ENCODE data around the gene KRT73.

The KRT73 gene

GRCh38 chr12:52618216-52618615 is at the start of gene KRT73:
Gene KRT73 (minus strand): TSS chr12:52618559. CDS start chr12:52618524, 35 bp downstream.
- DNase-seq = no peak

GRCh38 chr12:52667931-52668330 is 49.6 kb upstream of the KRT73 start:
- no peak for DNase-seq

- DNase-seq = no peak
Measured at GRCh38 chr12:52667509-52667908, 49.1 kb upstream of the KRT73 start.

DNA sequence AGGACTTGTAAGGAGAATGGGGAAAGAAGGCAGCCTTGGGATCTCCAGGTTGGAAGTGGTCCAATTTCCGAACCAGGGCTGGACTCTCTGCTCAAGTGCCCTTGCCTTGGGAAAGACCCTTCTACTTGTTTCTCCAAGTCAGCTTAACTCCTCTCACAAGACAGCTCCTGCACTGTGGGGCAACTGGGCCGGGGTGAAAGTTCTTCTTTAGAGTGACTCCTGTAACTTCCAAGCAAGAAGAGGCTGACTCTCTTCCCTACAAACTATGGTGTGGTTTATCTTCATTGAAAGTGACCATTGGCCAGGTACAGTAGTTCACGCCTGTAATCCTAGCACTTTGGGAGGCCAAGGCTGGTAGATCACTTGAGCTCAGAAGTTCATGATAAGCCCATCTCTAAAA is 48.1 kb upstream of the KRT73 start:
- no peak for DNase-seq

DNA sequence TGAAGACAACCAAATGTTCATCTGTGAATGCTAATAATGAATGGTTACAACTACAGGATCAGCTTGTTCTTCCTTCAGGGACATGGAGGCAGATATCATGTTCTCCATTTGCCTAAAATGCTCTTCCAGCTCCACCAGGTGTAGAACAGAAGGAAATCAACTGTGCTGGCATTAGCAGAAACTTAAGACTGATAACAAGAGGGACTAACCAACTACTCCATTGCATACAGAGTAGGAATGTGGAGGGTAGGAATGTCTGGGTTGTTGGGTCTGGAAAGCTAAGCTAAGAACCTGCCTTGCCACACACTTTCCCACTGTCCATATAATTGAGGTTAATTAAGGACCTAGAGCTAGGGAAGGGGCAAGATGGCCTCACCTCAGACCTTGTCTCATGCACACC is 45.1 kb upstream of the KRT73 start:
- DNase-seq = no peak

DNA sequence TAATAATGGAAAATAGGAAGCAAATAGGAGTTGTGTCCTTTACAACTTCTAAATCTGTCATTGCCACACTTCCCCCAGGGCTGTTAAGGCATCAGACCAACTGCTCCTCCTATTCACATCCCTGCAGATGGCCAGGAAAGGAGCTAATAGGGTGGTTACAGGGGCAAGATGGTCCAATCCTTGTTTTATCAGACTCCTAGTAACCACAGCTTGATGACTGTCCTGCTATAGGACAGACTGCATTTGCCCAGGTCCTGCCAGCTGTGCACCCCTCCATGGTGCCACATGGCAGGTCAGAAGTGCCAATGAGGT is 44.5 kb upstream of the KRT73 start:
- DNase-seq = no peak

- no peak for DNase-seq
Measured at GRCh38 chr12:52662093-52662917, 43.9 kb upstream of the KRT73 start.

DNA sequence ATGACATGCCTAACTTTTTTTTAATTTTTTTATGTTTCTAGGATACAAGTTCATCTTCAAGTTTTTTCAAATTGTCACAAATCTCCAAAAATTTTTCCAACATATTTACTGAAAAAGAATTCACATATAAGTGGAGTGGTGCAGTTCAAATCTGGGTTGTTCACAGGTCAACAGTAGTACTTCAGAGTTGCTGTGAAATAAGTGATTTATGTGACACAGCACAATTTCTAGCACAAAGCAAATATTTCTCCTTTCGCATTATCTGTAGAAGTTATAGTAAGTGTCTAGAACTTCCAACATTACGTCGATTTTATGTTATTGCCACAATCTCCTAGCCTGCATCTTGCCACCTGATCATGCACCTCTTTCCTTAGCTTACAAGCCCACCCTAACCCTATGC is 43.3 kb upstream of the KRT73 start:
- no peak for DNase-seq

DNA sequence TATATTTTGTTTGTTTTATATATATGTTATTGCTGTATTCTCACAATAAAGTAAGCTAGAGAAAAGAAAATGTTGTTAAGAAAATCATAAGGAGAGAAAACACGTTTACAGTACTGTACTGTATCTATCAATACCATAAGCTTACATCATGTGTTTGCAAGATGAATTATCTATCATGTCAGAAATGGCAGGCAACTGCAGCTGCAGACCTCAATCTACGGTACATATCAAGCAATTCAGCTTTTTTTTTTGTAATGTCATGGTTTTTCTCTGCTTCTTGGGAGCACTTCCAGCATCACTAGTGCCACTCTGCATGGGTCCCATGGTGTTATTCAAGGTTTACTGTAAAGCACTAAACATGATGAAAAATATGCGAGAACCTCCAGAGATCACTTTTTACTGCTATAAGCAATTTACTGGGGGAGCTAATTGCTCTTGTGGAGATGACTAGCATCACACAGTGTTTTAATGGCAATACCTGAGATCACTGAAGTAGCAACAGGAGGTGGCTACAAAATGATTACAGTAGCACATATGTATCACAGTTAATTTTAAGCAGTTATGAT is 42.7 kb upstream of the KRT73 start:
- no peak for DNase-seq

- no peak for DNase-seq
Measured at GRCh38 chr12:52659951-52660350, 41.6 kb upstream of the KRT73 start.

GRCh38 chr12:52659395-52659794 is 41.0 kb upstream of the KRT73 start:
- no peak for DNase-seq

GRCh38 chr12:52658196-52658595 is 39.8 kb upstream of the KRT73 start:
- no peak for DNase-seq

GRCh38 chr12:52657250-52657902 is 39.0 kb upstream of the KRT73 start:
- no peak for DNase-seq

DNA sequence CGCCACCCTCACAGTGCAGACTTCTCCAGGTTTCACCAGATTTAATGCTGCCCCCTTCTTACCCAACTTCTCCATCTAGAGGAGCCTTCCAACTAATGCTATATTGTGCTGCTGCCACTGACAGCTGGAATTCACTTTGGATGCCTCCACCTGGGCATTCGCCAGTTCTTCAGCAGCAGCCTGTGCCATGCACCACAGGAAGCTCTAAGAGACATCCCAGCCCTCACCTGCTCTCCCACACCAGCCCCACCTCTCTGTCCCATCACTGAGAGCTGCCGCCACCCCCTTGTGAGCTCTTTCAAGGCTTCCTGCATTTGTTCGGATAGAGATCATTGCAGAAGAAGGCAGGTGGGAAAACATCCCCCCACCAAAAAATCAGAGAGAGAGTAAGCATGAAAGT is 38.3 kb upstream of the KRT73 start:
- DNase-seq = no peak

GRCh38 chr12:52655720-52656124 is 37.4 kb upstream of the KRT73 start:
- no peak for DNase-seq

GRCh38 chr12:52655251-52655650 is 36.9 kb upstream of the KRT73 start:
- DNase-seq = no peak

DNA sequence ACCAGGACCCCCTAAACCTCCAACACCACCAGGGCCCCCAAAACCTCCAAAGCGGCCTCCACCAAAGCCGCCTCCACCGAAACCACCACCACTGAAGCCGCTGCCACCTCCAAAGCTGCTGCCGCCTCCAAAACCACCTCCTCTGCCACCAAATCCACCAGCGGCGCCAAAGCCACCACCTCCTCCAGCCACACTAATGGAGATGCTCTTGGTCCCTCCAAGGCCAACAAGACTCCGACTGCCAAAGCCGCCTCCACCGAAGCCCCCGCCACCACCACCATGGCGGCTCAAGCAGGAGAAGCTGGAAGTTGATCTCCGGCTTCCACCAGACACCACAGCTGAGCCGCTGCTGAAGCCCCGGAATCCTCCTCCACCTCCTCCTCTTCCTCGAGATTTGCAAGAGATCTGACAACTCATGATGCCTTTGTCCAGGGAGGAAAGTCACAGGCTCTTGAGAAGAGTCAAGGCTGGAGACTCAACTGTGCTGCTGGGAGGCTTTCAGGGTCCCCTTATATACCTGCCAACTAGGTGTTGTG is 33.4 kb upstream of the KRT73 start, which contains the start of gene KRT2:
Gene KRT2 (minus strand): TSS at position 486 of the 536 bp plus-strand sequence. CDS start 69 bp downstream, at position 417.
- DNase-seq = no peak

- DNase-seq = no peak
Measured at GRCh38 chr12:52650520-52651081, 32.2 kb upstream of the KRT73 start.

DNA sequence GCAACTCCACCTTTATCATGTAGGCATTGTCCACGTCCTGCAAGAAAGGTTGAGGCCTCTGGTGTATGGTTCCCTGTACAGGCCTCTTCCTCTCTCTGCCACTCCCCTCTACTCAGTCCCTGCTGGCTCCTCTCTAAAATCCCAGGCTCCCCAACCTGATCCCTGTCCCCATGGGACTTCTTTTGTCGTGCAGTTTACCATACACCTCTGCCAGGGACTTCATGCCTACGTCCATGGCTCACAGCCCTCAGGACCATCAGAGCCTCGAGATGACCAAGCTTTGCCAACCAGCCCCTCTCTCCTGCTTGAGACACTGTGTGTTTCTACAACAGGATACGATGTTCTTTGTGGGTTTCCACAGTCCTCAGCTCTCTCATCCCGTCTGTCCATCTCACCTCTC is 30.7 kb upstream of the KRT73 start:
- no peak for DNase-seq

DNA sequence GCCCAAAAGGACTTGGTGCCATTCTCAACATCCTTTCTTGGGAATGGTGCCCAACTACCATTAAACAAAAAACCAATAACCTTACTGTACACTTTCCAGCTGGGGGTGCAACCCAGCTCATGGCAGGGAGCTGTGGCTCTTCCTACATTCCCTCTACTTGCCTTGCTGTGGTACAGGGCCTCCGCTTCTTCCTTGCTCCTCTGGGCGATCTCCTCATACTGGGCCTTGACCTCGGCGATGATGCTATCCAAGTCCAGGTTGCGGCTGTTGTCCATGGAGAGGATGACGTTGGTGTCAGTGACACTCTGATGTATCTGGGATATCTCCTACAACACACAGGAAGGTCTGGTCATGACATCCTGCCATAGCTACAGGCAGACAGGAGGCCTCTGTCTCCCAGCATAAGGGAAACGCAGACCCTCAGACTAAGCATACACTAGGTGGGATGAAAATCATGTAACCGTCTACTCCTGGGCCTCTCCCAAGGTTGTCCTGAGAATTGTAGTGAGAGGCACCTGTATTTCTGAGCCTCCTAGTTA is 29.7 kb upstream of the KRT73 start:
- no peak for DNase-seq

DNA sequence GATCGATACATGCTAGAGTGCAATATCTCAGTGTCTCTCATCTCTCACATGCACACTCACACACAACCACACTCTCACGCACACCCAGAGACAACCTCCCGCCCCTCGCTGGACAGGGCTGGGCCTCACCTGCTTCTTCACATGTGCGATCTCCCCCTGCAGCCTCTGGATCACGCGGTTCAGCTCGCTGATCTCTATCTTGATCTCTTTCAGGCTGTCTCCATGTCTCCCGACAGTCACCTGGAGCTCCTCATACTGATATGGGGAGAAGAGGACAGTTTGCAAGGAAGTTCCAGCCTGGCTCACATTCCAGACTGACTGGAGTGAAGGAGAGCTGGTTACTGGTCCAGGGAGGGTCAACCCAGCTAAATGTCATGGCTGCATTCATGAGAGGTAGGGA is 29.2 kb upstream of the KRT73 start:
- no peak for DNase-seq

DNA sequence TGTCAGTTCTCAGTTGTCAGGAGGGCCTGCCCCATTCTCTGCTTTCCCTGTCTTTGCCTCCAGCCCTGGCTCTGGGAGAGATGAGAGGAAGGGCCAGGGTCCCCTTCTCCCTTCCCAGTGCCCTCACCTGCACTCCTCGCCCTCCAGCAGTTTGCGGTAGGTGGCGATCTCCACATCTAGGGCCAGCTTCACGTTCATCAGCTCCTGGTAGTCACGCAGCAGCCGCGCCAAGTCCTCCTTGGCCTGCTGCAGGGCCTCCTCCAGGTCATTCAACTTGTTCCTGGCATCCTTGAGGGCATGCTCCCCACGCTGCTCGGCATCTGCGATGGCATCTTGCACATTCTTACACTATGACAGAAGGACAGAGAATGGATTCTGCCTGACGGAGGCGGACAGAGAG is 28.3 kb upstream of the KRT73 start:
- DNase-seq = no peak

DNA sequence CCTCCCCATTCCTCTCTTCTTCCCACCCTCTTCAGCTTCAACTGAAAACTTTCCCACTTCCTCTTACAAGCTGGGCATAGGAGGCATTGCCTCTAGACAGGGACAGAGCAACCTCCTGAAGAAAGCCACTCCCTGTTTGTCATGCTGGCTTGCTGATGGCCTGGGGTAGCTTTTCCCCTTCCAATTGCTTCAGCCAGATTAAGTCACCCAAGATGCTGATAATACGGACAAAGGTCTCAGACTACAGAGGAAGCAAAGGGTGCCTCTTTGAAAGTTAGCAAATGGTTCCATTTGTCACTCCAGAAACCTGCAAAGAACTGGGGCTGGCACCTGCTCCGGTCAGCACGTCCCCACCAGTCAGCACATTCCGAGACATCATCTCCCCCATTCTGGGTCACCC is 27.6 kb upstream of the KRT73 start:
- DNase-seq = no peak

Measured in NCI-H1436 treated with DMSO at 0.1 percent for 48 hours (cell line).